ENCODE measurements around the gene RIMS4. TPM values are rescaled to one million over a fixed set of nuclear protein-coding genes. Genes with fewer than 3 reads are reported as not detected.

Gene RIMS4
- total and polyA plus RNA-seq, 2 of the 13 experiments (the other 11 are each of a cell fraction or from before 2014, with no cell fraction given) = 0.01 to 0.07 TPM

- TF ChIP-seq THAP9 (CRISPR knock-in tag; IDR thresholded peaks at IDR 0.05; ENCODE audit: borderline replicate concordance) = no peak
- TF ChIP-seq, protein P1, sequence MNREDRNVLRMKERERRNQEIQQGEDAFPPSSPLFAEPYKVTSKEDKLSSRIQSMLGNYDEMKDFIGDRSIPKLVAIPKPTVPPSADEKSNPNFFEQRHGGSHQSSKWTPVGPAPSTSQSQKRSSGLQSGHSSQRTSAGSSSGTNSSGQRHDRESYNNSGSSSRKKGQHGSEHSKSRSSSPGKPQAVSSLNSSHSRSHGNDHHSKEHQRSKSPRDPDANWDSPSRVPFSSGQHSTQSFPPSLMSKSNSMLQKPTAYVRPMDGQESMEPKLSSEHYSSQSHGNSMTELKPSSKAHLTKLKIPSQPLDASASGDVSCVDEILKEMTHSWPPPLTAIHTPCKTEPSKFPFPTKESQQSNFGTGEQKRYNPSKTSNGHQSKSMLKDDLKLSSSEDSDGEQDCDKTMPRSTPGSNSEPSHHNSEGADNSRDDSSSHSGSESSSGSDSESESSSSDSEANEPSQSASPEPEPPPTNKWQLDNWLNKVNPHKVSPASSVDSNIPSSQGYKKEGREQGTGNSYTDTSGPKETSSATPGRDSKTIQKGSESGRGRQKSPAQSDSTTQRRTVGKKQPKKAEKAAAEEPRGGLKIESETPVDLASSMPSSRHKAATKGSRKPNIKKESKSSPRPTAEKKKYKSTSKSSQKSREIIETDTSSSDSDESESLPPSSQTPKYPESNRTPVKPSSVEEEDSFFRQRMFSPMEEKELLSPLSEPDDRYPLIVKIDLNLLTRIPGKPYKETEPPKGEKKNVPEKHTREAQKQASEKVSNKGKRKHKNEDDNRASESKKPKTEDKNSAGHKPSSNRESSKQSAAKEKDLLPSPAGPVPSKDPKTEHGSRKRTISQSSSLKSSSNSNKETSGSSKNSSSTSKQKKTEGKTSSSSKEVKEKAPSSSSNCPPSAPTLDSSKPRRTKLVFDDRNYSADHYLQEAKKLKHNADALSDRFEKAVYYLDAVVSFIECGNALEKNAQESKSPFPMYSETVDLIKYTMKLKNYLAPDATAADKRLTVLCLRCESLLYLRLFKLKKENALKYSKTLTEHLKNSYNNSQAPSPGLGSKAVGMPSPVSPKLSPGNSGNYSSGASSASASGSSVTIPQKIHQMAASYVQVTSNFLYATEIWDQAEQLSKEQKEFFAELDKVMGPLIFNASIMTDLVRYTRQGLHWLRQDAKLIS (CRISPR knock-in tag; IDR thresholded peaks at IDR 0.05) = no peak
- no peak for TF ChIP-seq NFIC (IDR thresholded peaks at IDR 0.05; ENCODE audit: low read length)
- TF ChIP-seq, protein P2, sequence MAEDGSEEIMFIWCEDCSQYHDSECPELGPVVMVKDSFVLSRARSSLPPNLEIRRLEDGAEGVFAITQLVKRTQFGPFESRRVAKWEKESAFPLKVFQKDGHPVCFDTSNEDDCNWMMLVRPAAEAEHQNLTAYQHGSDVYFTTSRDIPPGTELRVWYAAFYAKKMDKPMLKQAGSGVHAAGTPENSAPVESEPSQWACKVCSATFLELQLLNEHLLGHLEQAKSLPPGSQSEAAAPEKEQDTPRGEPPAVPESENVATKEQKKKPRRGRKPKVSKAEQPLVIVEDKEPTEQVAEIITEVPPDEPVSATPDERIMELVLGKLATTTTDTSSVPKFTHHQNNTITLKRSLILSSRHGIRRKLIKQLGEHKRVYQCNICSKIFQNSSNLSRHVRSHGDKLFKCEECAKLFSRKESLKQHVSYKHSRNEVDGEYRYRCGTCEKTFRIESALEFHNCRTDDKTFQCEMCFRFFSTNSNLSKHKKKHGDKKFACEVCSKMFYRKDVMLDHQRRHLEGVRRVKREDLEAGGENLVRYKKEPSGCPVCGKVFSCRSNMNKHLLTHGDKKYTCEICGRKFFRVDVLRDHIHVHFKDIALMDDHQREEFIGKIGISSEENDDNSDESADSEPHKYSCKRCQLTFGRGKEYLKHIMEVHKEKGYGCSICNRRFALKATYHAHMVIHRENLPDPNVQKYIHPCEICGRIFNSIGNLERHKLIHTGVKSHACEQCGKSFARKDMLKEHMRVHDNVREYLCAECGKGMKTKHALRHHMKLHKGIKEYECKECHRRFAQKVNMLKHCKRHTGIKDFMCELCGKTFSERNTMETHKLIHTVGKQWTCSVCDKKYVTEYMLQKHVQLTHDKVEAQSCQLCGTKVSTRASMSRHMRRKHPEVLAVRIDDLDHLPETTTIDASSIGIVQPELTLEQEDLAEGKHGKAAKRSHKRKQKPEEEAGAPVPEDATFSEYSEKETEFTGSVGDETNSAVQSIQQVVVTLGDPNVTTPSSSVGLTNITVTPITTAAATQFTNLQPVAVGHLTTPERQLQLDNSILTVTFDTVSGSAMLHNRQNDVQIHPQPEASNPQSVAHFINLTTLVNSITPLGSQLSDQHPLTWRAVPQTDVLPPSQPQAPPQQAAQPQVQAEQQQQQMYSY (CRISPR knock-in tag; IDR thresholded peaks at IDR 0.05) = no peak
- TF ChIP-seq HOXD1 (CRISPR knock-in tag; IDR thresholded peaks at IDR 0.05) = no peak
- TF ChIP-seq, protein P3, sequence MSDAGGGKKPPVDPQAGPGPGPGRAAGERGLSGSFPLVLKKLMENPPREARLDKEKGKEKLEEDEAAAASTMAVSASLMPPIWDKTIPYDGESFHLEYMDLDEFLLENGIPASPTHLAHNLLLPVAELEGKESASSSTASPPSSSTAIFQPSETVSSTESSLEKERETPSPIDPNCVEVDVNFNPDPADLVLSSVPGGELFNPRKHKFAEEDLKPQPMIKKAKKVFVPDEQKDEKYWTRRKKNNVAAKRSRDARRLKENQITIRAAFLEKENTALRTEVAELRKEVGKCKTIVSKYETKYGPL (CRISPR knock-in tag; IDR thresholded peaks at IDR 0.05) = peak; percentile 93; the same call in 1 of the 2 replicates
- no peak for TF ChIP-seq BHLHE40 (IDR thresholded peaks at IDR 0.05; ENCODE audit: low read length)
- TF ChIP-seq ZNF260 (CRISPR knock-in tag; IDR thresholded peaks at IDR 0.05; ENCODE audit: borderline replicate concordance, low read depth) = no peak
- no peak for TF ChIP-seq NKX3-1 (CRISPR knock-in tag; IDR thresholded peaks at IDR 0.05)
- no peak for TF ChIP-seq REL (CRISPR knock-in tag; conservative IDR thresholded peaks at IDR 0.05)
- no peak for TF ChIP-seq TOPORS (CRISPR knock-in tag; IDR thresholded peaks at IDR 0.05)
- no peak for TF ChIP-seq RBM22 (optimal IDR thresholded peaks at IDR 0.05; ENCODE audit: low read length)
- TF ChIP-seq MXI1 (IDR thresholded peaks at IDR 0.05; ENCODE audit: borderline replicate concordance, low read depth, low read length) = peak; percentile 12; the same call in 1 of the 3 replicates
- TF ChIP-seq NFYC (CRISPR knock-in tag; IDR thresholded peaks at IDR 0.05) = peak; percentile 94
- TF ChIP-seq MIER2 (CRISPR knock-in tag; IDR thresholded peaks at IDR 0.05) = peak; percentile 77; the same call in 1 of the 2 replicates
- TF ChIP-seq, protein P4, sequence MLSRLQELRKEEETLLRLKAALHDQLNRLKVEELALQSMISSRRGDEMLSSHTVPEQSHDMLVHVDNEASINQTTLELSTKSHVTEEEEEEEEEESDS (CRISPR knock-in tag; IDR thresholded peaks at IDR 0.05; ENCODE audit: borderline replicate concordance) = no peak
- no peak for TF ChIP-seq ZFP41 (CRISPR knock-in tag; IDR thresholded peaks at IDR 0.05; ENCODE audit: borderline replicate concordance)
- TF ChIP-seq YY1 (IDR thresholded peaks at IDR 0.05; ENCODE audit: insufficient read depth, insufficient replicate concordance, low read depth, low read length) = no peak
These were observed 74.0 kb downstream of the RIMS4 start (continued) for GRCh38 chr20:44736170-44737021.
